Astrocyte (in vitro differentiated cells and primary cell): ENCODE measurements around the gene CPAMD8. TPM values are rescaled to one million over a fixed set of nuclear protein-coding genes. Genes with fewer than 3 reads are reported as not detected.

Source experiments
- DNase-seq: peaks from one replicate; pipeline ENCODE4 v3.0.0-alpha.2; 2010; ENCODE audit warnings: low read depth
- FAIRE-seq: peaks from 2 replicates; lab custom pipeline; 2011; peaks lifted over from hg19 to GRCh38; lab: Jason Lieb, UNC
- H2AFZ ChIP-seq: 2 replicates; pipeline ENCODE4 v1.6.0; 2012; ENCODE audit warnings: low read depth, low read length, inconsistent platforms
- H3K27ac ChIP-seq: 2 replicates; pipeline ENCODE4 v1.5.1; 2011; ENCODE audit warnings: low read depth, low read length, inconsistent platforms
- H3K27me3 ChIP-seq: 2 replicates; pipeline ENCODE4 v1.6.0; 2011; ENCODE audit warnings: low read length, inconsistent platforms; ENCODE audit not compliant: insufficient read depth
- H3K36me3 ChIP-seq: 2 replicates; pipeline ENCODE4 v1.5.1; 2011; ENCODE audit warnings: low read length, inconsistent platforms; ENCODE audit not compliant: insufficient read depth
- H3K4me1 ChIP-seq: 2 replicates; pipeline ENCODE4 v1.5.1; 2011; ENCODE audit warnings: low read length, inconsistent platforms; ENCODE audit not compliant: insufficient read depth
- H3K4me2 ChIP-seq: 2 replicates; pipeline ENCODE4 v1.6.0; 2012; ENCODE audit warnings: low read length, inconsistent platforms
- H3K4me3 ChIP-seq: 2 replicates; pipeline ENCODE4 v1.5.1; 2011; ENCODE audit warnings: low read depth, mild to moderate bottlenecking, low read length, inconsistent platforms; ENCODE audit not compliant: insufficient read depth
- H3K79me2 ChIP-seq: 2 replicates; pipeline ENCODE4 v1.6.0; 2012; ENCODE audit warnings: mild to moderate bottlenecking, low read length, inconsistent platforms; ENCODE audit not compliant: insufficient read depth
- H3K9ac ChIP-seq: 2 replicates; pipeline ENCODE4 v1.6.0; 2012; ENCODE audit warnings: mild to moderate bottlenecking, low read length, inconsistent platforms
- H3K9me3 ChIP-seq: 2 replicates; pipeline ENCODE4 v1.5.1; 2012; ENCODE audit warnings: low read depth, mild to moderate bottlenecking, low read length, inconsistent platforms; ENCODE audit not compliant: insufficient read depth
- H4K20me1 ChIP-seq: 2 replicates; pipeline ENCODE4 v1.6.0; 2012; ENCODE audit warnings: low read length, inconsistent platforms; ENCODE audit not compliant: insufficient read depth
- H3K27ac Mint-ChIP-seq: one replicate; pipeline ENCODE4 v1.8.0; 2021; ENCODE audit warnings: mild to moderate bottlenecking, mixed read lengths; ENCODE audit not compliant: unreplicated experiment
- H3K27me3 Mint-ChIP-seq: one replicate; pipeline ENCODE4 v1.8.0; 2021; ENCODE audit warnings: low read depth, mixed read lengths; ENCODE audit not compliant: unreplicated experiment
- H3K36me3 Mint-ChIP-seq: one replicate; pipeline ENCODE4 v1.8.0; 2021; ENCODE audit warnings: low read depth, mixed read lengths; ENCODE audit not compliant: unreplicated experiment
- H3K4me1 Mint-ChIP-seq: one replicate; pipeline ENCODE4 v1.8.0; 2021; ENCODE audit warnings: low read depth, mixed read lengths; ENCODE audit not compliant: unreplicated experiment
- H3K4me3 Mint-ChIP-seq: one replicate; pipeline ENCODE4 v1.8.0; 2021; ENCODE audit warnings: mild to moderate bottlenecking, moderate library complexity, mixed read lengths; ENCODE audit not compliant: unreplicated experiment
- H3K9me3 Mint-ChIP-seq: one replicate; pipeline ENCODE4 v1.8.0; 2021; ENCODE audit warnings: mild to moderate bottlenecking, mixed read lengths; ENCODE audit not compliant: unreplicated experiment
- EZH2 ChIP-seq: IDR thresholded peaks from 2 replicates; pipeline ENCODE4 v1.6.1; 2012; ENCODE audit warnings: mild to moderate bottlenecking, low read length, inconsistent platforms; ENCODE audit not compliant: insufficient read depth
- total RNA-seq: library from RNA; stranded (reverse); gene quantifications from 2 replicates; pipeline ENCODE4 v1.2.1, GENCODE V29; 2021
- TF ChIP-seq, protein P1 (sequence below): IDR thresholded peaks from 2 replicates; pipeline ENCODE4 v1.5.1; 2011; ENCODE audit warnings: low read depth, mild to moderate bottlenecking, inconsistent platforms, low read length, moderate library complexity; ENCODE audit not compliant: insufficient read depth

CPAMD8 gene
- total RNA-seq, 1 donor from 2014 or later = 1.9 TPM

- Mint-ChIP-seq H3K27ac (no peak overlapping the region), H3K36me3 (peaks cover 1% of the 10 kb centered on the region)
- H3K4me1 ChIP-seq = no peaks in the 10 kb centered on the region
Measured at GRCh38 chr19:16957855-16958254, 68.8 kb downstream of the CPAMD8 start.

GRCh38 chr19:16957151-16957701, 69.4 kb downstream of the CPAMD8 start:
- FAIRE-seq = no peak
- H3K27me3 ChIP-seq = no peaks in the 10 kb centered on the region
- H4K20me1 ChIP-seq = no peaks in the 10 kb centered on the region
- H3K79me2 ChIP-seq = no peaks in the 10 kb centered on the region
- no peak overlapping the region for H3K4me3 ChIP-seq
- peaks cover 1% of the 10 kb centered on the region for H3K36me3 Mint-ChIP-seq
- no peaks in the 10 kb centered on the region for H3K4me1 ChIP-seq
- H2AFZ ChIP-seq = no peak overlapping the region
- H3K4me2 ChIP-seq = no peak overlapping the region
- no peak overlapping the region for H3K4me3 Mint-ChIP-seq
- H3K27me3 Mint-ChIP-seq = peaks cover 7% of the 10 kb centered on the region
- no peak for DNase-seq
- H3K9me3 ChIP-seq = no peaks in the 10 kb centered on the region
- H3K27ac Mint-ChIP-seq = no peak overlapping the region
- no peak for TF ChIP-seq EZH2
- peaks cover 4% of the 10 kb centered on the region for H3K9me3 Mint-ChIP-seq
- H3K9ac ChIP-seq = no peak overlapping the region
- no peaks in the 10 kb centered on the region for H3K36me3 ChIP-seq
- H3K27ac ChIP-seq = no peak overlapping the region
- H3K4me1 Mint-ChIP-seq = peaks cover 9% of the 10 kb centered on the region

More at GRCh38 chr19:16957855-16958254, 68.8 kb downstream of the CPAMD8 start:
- H3K4me3 Mint-ChIP-seq = no peak overlapping the region
- H3K4me1 Mint-ChIP-seq = peaks cover 16% of the 10 kb centered on the region
- no peaks in the 10 kb centered on the region for H3K27me3 ChIP-seq
- no peaks in the 10 kb centered on the region for H4K20me1 ChIP-seq
- H3K36me3 ChIP-seq = no peaks in the 10 kb centered on the region
- H2AFZ ChIP-seq = no peak overlapping the region
- H3K79me2 ChIP-seq = no peaks in the 10 kb centered on the region
- DNase-seq (no peak), FAIRE-seq (no peak)
- no peak overlapping the region for H3K9ac ChIP-seq
- H3K4me2 ChIP-seq = no peak overlapping the region
- H3K9me3 Mint-ChIP-seq = peaks cover 4% of the 10 kb centered on the region
- H3K9me3 ChIP-seq = no peaks in the 10 kb centered on the region
- H3K27ac ChIP-seq = no peak overlapping the region
- no peak for TF ChIP-seq EZH2
- TF ChIP-seq, protein P1, sequence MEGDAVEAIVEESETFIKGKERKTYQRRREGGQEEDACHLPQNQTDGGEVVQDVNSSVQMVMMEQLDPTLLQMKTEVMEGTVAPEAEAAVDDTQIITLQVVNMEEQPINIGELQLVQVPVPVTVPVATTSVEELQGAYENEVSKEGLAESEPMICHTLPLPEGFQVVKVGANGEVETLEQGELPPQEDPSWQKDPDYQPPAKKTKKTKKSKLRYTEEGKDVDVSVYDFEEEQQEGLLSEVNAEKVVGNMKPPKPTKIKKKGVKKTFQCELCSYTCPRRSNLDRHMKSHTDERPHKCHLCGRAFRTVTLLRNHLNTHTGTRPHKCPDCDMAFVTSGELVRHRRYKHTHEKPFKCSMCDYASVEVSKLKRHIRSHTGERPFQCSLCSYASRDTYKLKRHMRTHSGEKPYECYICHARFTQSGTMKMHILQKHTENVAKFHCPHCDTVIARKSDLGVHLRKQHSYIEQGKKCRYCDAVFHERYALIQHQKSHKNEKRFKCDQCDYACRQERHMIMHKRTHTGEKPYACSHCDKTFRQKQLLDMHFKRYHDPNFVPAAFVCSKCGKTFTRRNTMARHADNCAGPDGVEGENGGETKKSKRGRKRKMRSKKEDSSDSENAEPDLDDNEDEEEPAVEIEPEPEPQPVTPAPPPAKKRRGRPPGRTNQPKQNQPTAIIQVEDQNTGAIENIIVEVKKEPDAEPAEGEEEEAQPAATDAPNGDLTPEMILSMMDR = no peak
- H3K4me3 ChIP-seq = no peak overlapping the region
- H3K27me3 Mint-ChIP-seq = peaks cover 7% of the 10 kb centered on the region

DNA sequence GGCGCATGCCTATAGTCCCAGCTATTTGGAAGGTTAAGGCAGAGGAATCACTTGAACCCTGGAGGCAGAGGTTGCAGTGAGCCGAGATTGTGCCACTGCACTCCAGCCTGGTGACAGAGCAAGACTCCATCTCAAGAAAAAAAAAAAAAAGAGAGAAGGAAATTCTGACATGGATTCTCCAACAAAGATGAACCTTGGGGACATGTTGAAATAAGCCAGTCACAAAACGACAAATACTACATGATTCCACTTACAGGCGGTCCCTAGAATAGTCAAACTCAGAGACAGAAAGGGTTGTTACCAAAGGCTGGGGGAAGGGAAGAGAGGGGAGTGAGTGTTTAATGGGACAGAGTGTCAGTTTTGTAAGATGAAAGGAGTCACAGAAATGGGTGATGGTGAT, 71.4 kb downstream of the CPAMD8 start:
- TF ChIP-seq EZH2 = no peak
- TF ChIP-seq, protein P1 = no peak
- no peaks in the 10 kb centered on the region for H3K79me2 ChIP-seq
- DNase-seq (no peak), FAIRE-seq (no peak)
- no peaks in the 10 kb centered on the region for H4K20me1 ChIP-seq
- Mint-ChIP-seq H3K36me3 (peaks cover 1% of the 10 kb centered on the region), H3K27ac (no peak overlapping the region), H3K9me3 (peaks cover 4% of the 10 kb centered on the region), H3K27me3 (peaks cover 7% of the 10 kb centered on the region), H3K4me3 (no peak overlapping the region), H3K4me1 (peaks cover 3% of the 10 kb centered on the region)
- H3K4me3 ChIP-seq = no peak overlapping the region
- H3K4me2 ChIP-seq = no peak overlapping the region
- no peak overlapping the region for H2AFZ ChIP-seq
- H3K36me3 ChIP-seq = no peaks in the 10 kb centered on the region
- H3K4me1 ChIP-seq = no peaks in the 10 kb centered on the region
- no peak overlapping the region for H3K27ac ChIP-seq
- no peaks in the 10 kb centered on the region for H3K9me3 ChIP-seq
- H3K9ac ChIP-seq = no peak overlapping the region
- no peaks in the 10 kb centered on the region for H3K27me3 ChIP-seq
